PC-9 (cell line): ENCODE results near the gene KDM4C.

Experiments used
- EZH2 ChIP-seq: fragments of 200-600 bp; sonication (generic); IDR thresholded peaks from 2 replicates; pipeline ENCODE4 v1.8.0; 2017; ENCODE audit warnings: antibody characterized with exemption, low read depth
- TF ChIP-seq, protein P1 (sequence below): fragments of 200-600 bp; sonication (generic); conservative IDR thresholded peaks from 2 replicates; pipeline ENCODE4 v1.6.1; 2017; ENCODE audit warnings: mixed run types, antibody characterized with exemption, mild to moderate bottlenecking, moderate library complexity

- TF ChIP-seq, protein P1, sequence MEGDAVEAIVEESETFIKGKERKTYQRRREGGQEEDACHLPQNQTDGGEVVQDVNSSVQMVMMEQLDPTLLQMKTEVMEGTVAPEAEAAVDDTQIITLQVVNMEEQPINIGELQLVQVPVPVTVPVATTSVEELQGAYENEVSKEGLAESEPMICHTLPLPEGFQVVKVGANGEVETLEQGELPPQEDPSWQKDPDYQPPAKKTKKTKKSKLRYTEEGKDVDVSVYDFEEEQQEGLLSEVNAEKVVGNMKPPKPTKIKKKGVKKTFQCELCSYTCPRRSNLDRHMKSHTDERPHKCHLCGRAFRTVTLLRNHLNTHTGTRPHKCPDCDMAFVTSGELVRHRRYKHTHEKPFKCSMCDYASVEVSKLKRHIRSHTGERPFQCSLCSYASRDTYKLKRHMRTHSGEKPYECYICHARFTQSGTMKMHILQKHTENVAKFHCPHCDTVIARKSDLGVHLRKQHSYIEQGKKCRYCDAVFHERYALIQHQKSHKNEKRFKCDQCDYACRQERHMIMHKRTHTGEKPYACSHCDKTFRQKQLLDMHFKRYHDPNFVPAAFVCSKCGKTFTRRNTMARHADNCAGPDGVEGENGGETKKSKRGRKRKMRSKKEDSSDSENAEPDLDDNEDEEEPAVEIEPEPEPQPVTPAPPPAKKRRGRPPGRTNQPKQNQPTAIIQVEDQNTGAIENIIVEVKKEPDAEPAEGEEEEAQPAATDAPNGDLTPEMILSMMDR = no peak
- no peak for TF ChIP-seq EZH2
Measured at GRCh38 chr9:7011395-7012067, 253.8 kb downstream of the KDM4C start.
